H9 (cell line): Measurements from ENCODE around the gene LDB1. TPM values are rescaled to one million over a fixed set of nuclear protein-coding genes. Genes with fewer than 3 reads are reported as not detected.

Experiments used
- DNase-seq: peaks from one replicate; pipeline ENCODE4 v3.0.0-alpha.2; 2017
- H2AFZ ChIP-seq: one replicate; pipeline ENCODE4 v1.6.1; 2013; ENCODE audit warnings: mild to moderate bottlenecking, low read length, control low read depth, moderate library complexity
- H2AK5ac ChIP-seq: 2 replicates; pipeline ENCODE4 v1.6.1; 2013; ENCODE audit warnings: low read length, control low read depth, mixed read lengths; ENCODE audit not compliant: insufficient read length
- H2BK120ac ChIP-seq: one replicate; pipeline ENCODE4 v1.6.1; 2013; ENCODE audit warnings: low read depth, mild to moderate bottlenecking, low read length, control low read depth, inconsistent platforms; ENCODE audit not compliant: poor library complexity, severe bottlenecking
- H2BK12ac ChIP-seq: 2 replicates; pipeline ENCODE4 v1.6.1; 2013; ENCODE audit warnings: low read length, control low read depth, mixed read lengths, low read depth; ENCODE audit not compliant: insufficient read length
- H2BK15ac ChIP-seq: 2 replicates; pipeline ENCODE4 v1.6.1; 2013; ENCODE audit warnings: low read depth, low read length, control low read depth
- H2BK20ac ChIP-seq: one replicate; pipeline ENCODE4 v1.6.1; 2013; ENCODE audit warnings: low read depth, mild to moderate bottlenecking, low read length, control low read depth, inconsistent platforms; ENCODE audit not compliant: poor library complexity, severe bottlenecking
- H2BK5ac ChIP-seq: 2 replicates; pipeline ENCODE4 v1.6.1; 2013; ENCODE audit warnings: low read length, control low read depth, mixed read lengths; ENCODE audit not compliant: insufficient read length
- H3K14ac ChIP-seq: 2 replicates; pipeline ENCODE4 v1.6.1; 2013; ENCODE audit warnings: low read length, control low read depth; ENCODE audit not compliant: insufficient read depth
- H3K18ac ChIP-seq: 2 replicates; pipeline ENCODE4 v1.6.1; 2013; ENCODE audit warnings: low read depth, mild to moderate bottlenecking, mixed read lengths, low read length, control low read depth; ENCODE audit not compliant: insufficient read length
- H3K23ac ChIP-seq: 2 replicates; pipeline ENCODE4 v1.6.1; 2013; ENCODE audit warnings: low read length, control low read depth, mixed read lengths, low read depth; ENCODE audit not compliant: insufficient read length
- H3K23me2 ChIP-seq: 2 replicates; pipeline ENCODE4 v1.6.1; 2013; ENCODE audit warnings: low read depth, mild to moderate bottlenecking, mixed read lengths, low read length, control low read depth; ENCODE audit not compliant: insufficient read length, poor library complexity, severe bottlenecking
- H3K27ac ChIP-seq: 2 replicates; pipeline ENCODE4 v1.5.1; 2013; ENCODE audit warnings: low read length, control low read depth, mixed read lengths, low read depth; ENCODE audit not compliant: insufficient read length
- H3K27me3 ChIP-seq: 2 replicates; pipeline ENCODE4 v1.6.1; 2013; ENCODE audit warnings: low read length, control low read depth, inconsistent platforms; ENCODE audit not compliant: insufficient read depth
- H3K4ac ChIP-seq: 2 replicates; pipeline ENCODE4 v1.6.1; 2013; ENCODE audit warnings: low read depth, mild to moderate bottlenecking, control low read depth, inconsistent platforms, low read length, moderate library complexity
- H3K4me1 ChIP-seq: 2 replicates; pipeline ENCODE4 v1.6.1; 2013; ENCODE audit warnings: low read length, control low read depth, inconsistent platforms; ENCODE audit not compliant: insufficient read depth
- H3K4me2 ChIP-seq: 2 replicates; pipeline ENCODE4 v1.6.1; 2013; ENCODE audit warnings: low read length, control low read depth, mixed read lengths; ENCODE audit not compliant: insufficient read length, insufficient read depth
- H3K56ac ChIP-seq: 2 replicates; pipeline ENCODE4 v1.6.1; 2013; ENCODE audit warnings: low read depth, mild to moderate bottlenecking, mixed read lengths, low read length, control low read depth; ENCODE audit not compliant: insufficient read length
- H3K79me1 ChIP-seq: 2 replicates; pipeline ENCODE4 v1.6.1; 2013; ENCODE audit warnings: low read depth, mild to moderate bottlenecking, moderate library complexity, low read length, control low read depth, inconsistent platforms; ENCODE audit not compliant: insufficient read depth, poor library complexity, severe bottlenecking
- H3K79me2 ChIP-seq: 2 replicates; pipeline ENCODE4 v1.6.1; 2013; ENCODE audit warnings: low read length, control low read depth, inconsistent platforms; ENCODE audit not compliant: insufficient read depth
- H3K9ac ChIP-seq: 2 replicates; pipeline ENCODE4 v1.6.1; 2013; ENCODE audit warnings: low read length, control low read depth, mixed read lengths; ENCODE audit not compliant: insufficient read length; ENCODE audit errors: extremely low read depth
- H3K9me3 ChIP-seq: one replicate; pipeline ENCODE4 v1.6.1; 2013; ENCODE audit warnings: low read depth, low read length, inconsistent platforms; ENCODE audit not compliant: control insufficient read depth
- H3T11ph ChIP-seq: one replicate; pipeline ENCODE4 v1.6.1; 2013; ENCODE audit warnings: mild to moderate bottlenecking, low read length, control low read depth, inconsistent platforms
- H4K20me1 ChIP-seq: one replicate; pipeline ENCODE4 v1.6.1; 2013; ENCODE audit not compliant: control insufficient read depth, insufficient read length, insufficient read depth
- H4K5ac ChIP-seq: 2 replicates; pipeline ENCODE4 v1.6.1; 2013; ENCODE audit warnings: low read depth, mild to moderate bottlenecking, mixed read lengths, low read length, control low read depth; ENCODE audit not compliant: insufficient read length
- H4K8ac ChIP-seq: replicated peaks from 2 replicates; pipeline ENCODE4 v1.6.1; 2013; ENCODE audit warnings: low read length, control low read depth, mixed read lengths, low read depth; ENCODE audit not compliant: insufficient read length
- H4K91ac ChIP-seq: 2 replicates; pipeline ENCODE4 v1.6.1; 2013; ENCODE audit warnings: low read depth, mild to moderate bottlenecking, moderate library complexity, mixed read lengths, low read length, control low read depth; ENCODE audit not compliant: insufficient read length
- H3K27ac Mint-ChIP-seq, 3 experiments: 2 replicates in 2 of 3; 3 replicates in 1 of 3; pipeline ENCODE4 v1.8.0; 2020 to 2021; ENCODE audit warnings: mixed read lengths in 3 of 3, mild to moderate bottlenecking in 1 of 3, moderate library complexity in 1 of 3
- H3K27me3 Mint-ChIP-seq: 2 replicates; pipeline ENCODE4 v1.8.0; 2021; ENCODE audit warnings: low read depth, mild to moderate bottlenecking, moderate library complexity, mixed read lengths
- H3K36me3 Mint-ChIP-seq, 3 experiments: 2 replicates in 2 of 3; 3 replicates in 1 of 3; pipeline ENCODE4 v1.8.0; 2020 to 2021; ENCODE audit warnings: low read depth in 3 of 3, mixed read lengths in 3 of 3; ENCODE audit not compliant: insufficient read depth in 1 of 3
- H3K4me1 Mint-ChIP-seq, 2 experiments: 2 replicates each; pipeline ENCODE4 v1.8.0; 2020; ENCODE audit warnings: mixed read lengths in 2 of 2
- H3K4me3 Mint-ChIP-seq, 2 experiments: 2 replicates in 1 of 2; 3 replicates in 1 of 2; pipeline ENCODE4 v1.8.0; 2020 to 2021; ENCODE audit warnings: mild to moderate bottlenecking in 2 of 2, mixed read lengths in 2 of 2, moderate library complexity in 1 of 2
- H3K9me3 Mint-ChIP-seq, 2 experiments: 2 replicates in 1 of 2; 3 replicates in 1 of 2; pipeline ENCODE4 v1.8.0; 2020; ENCODE audit warnings: mild to moderate bottlenecking in 2 of 2, mixed read lengths in 2 of 2, moderate library complexity in 1 of 2
- WGBS: extraction: QIAGEN DNeasy Blood & Tissue Kit; methylation state at CpG from one replicate; pipeline ENCODE4 v1.1.7; 2013; ENCODE audit warnings: missing lambda C conversion rate, low lambda C conversion rate, mixed read lengths; ENCODE audit not compliant: insufficient read length; ENCODE audit errors: extremely low coverage; 5-methylcytosine and 5-hydroxymethylcytosine counted together
- total RNA-seq: library from RNA; stranded (reverse); gene quantifications from 2 replicates; pipeline ENCODE4 v1.2.1, GENCODE V29; 2021
- TF ChIP-seq, protein P1 (sequence below): fragments of 200-600 bp; sonication (generic); conservative IDR thresholded peaks from 3 replicates; pipeline ENCODE4 v1.8.0; 2021; ENCODE audit warnings: antibody characterized with exemption, mild to moderate bottlenecking

The LDB1 gene
- total RNA-seq, 1 experiment from 2014 or later = 80.5 TPM

DNA sequence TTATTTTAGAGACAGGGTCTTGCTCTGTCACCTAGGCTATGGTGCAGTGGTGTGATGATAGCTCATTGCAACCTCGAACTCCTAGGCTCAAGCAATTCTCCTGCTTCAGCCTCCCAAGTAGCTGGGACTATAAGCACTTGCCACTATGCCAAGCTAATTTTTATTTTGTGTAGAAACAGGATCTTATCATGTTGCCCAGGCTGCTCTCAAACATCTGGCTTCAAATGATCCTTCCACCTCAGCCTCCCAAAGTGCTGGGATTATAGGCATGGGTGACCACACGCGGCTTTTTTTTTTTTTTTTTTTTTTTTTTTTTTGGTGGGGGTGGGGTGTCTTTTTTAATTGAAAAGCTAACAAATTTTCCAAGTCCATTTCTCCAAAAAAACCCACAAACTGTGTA, 36.6 kb downstream of the LDB1 start:
- H2AK5ac ChIP-seq = no peak overlapping the region
- no peak overlapping the region for H4K91ac ChIP-seq

More for the DNA sequence above, 36.6 kb downstream of the LDB1 start:
- no peaks in the 10 kb centered on the region for H3K23me2 ChIP-seq
- H3K14ac ChIP-seq = no peak overlapping the region
- H3K4ac ChIP-seq = no peak overlapping the region
- H3K23ac ChIP-seq = no peak overlapping the region
- H3K4me2 ChIP-seq = no peak overlapping the region
- H2BK5ac ChIP-seq = no peak overlapping the region
- no peak overlapping the region for H3K18ac ChIP-seq
- H3K36me3 Mint-ChIP-seq = peaks cover 0 to 1% (median 0%) of the 10 kb centered on the region in 3 experiments; a peak in 2 of 7 replicates
- no peaks in the 10 kb centered on the region for H3K79me1 ChIP-seq
- H4K5ac ChIP-seq = no peak overlapping the region
- no peak overlapping the region for H3K4me3 Mint-ChIP-seq
- no peak overlapping the region for H2BK20ac ChIP-seq
- peaks cover 4% of the 10 kb centered on the region for H3K27me3 Mint-ChIP-seq
- H3K27ac Mint-ChIP-seq = no peak overlapping the region
- TF ChIP-seq, protein P1, sequence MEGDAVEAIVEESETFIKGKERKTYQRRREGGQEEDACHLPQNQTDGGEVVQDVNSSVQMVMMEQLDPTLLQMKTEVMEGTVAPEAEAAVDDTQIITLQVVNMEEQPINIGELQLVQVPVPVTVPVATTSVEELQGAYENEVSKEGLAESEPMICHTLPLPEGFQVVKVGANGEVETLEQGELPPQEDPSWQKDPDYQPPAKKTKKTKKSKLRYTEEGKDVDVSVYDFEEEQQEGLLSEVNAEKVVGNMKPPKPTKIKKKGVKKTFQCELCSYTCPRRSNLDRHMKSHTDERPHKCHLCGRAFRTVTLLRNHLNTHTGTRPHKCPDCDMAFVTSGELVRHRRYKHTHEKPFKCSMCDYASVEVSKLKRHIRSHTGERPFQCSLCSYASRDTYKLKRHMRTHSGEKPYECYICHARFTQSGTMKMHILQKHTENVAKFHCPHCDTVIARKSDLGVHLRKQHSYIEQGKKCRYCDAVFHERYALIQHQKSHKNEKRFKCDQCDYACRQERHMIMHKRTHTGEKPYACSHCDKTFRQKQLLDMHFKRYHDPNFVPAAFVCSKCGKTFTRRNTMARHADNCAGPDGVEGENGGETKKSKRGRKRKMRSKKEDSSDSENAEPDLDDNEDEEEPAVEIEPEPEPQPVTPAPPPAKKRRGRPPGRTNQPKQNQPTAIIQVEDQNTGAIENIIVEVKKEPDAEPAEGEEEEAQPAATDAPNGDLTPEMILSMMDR = no peak
- no peaks in the 10 kb centered on the region for H3K27me3 ChIP-seq
- H3K9me3 ChIP-seq = no peaks in the 10 kb centered on the region
- no peak overlapping the region for H3K56ac ChIP-seq
- no peaks in the 10 kb centered on the region for H3K79me2 ChIP-seq
- H2BK12ac ChIP-seq = no peak overlapping the region
- no peak overlapping the region for H2BK15ac ChIP-seq
- no peaks in the 10 kb centered on the region for H3K9me3 Mint-ChIP-seq
- WGBS = no CpG with 5 or more reads among the region's 3 CpGs
- no peaks in the 10 kb centered on the region for H3K4me1 Mint-ChIP-seq
- H3K27ac ChIP-seq = no peak overlapping the region
- no peak overlapping the region for H4K8ac ChIP-seq
- no peak for DNase-seq
- H3T11ph ChIP-seq = no peak overlapping the region
- no peak overlapping the region for H2BK120ac ChIP-seq
- H4K20me1 ChIP-seq = no peaks in the 10 kb centered on the region
- no peaks in the 10 kb centered on the region for H3K4me1 ChIP-seq
- no peak overlapping the region for H3K9ac ChIP-seq
- no peak overlapping the region for H2AFZ ChIP-seq
